ENCODE measurements around the gene PTPN20.

The PTPN20 gene

DNA sequence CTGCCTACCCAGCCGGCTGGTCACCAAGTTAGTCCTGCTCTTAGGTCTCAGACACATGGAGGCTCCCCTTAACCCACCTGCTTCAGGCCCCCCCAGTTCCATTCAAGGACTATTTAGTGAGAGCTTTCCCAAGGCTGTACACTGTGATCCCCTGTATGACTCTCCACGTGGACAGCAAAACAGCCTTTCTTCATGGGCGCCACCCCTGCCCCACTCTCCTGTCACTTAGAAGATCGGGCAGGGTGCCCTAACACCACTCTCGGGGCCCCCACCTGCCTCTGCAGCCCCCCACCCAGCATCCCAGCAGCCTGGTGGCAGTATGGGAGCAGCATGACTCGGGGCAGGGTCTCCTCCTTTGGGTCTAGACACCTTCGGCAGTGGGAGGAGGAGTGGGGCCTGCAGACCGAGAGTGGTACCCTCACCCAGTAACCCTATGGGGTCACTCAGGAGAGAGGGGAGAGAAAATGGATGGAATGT, 116.6 kb downstream of the PTPN20 start:
- peaks cover 0 to 12% of the 10 kb centered on the region in 2 donors for H3K27me3 Mint-ChIP-seq
- peaks cover 0 to 4% of the 10 kb centered on the region in 2 donors for H3K4me1 Mint-ChIP-seq (ENCODE audit: low read depth in 2 of 2)
- H3K36me3 Mint-ChIP-seq (ENCODE audit: insufficient read depth), result peaks cover 4% of the 10 kb centered on the region
- DNase-seq, result no peak
- no peak for ATAC-seq (replicated peaks)
- H3K9me3 Mint-ChIP-seq, result no peaks in the 10 kb centered on the region
- H3K27ac Mint-ChIP-seq, result no peak overlapping the region
- no peak overlapping the region for H3K4me3 Mint-ChIP-seq

DNA sequence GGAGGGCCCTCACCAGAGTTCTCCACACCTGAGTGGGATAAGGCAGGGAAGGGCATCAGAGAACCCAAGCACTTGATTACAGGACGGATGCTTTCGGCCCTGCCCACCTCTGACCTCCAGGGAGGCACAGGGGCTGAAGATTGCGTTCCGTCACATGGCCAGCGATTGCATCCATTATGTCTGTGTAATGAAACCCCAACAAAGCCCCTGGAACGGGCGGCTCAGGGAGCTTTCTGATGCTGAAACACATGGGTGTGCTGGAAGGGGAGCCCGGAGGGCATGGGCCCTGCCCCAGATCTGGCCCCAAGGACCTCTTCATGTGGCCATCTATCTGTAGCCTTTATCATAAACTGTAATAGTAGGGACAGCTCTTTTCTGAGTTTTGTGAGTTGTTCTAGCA, 117.2 kb downstream of the PTPN20 start:
- Mint-ChIP-seq H3K36me3 (ENCODE audit: insufficient read depth) (peaks cover 4% of the 10 kb centered on the region), H3K4me3 (no peak overlapping the region), H3K27me3 (peaks cover 0 to 19% of the 10 kb centered on the region in 2 donors), H3K4me1 (ENCODE audit: low read depth in 2 of 2) (peaks cover 0 to 4% of the 10 kb centered on the region in 2 donors), H3K9me3 (no peaks in the 10 kb centered on the region), H3K27ac (no peak overlapping the region)
- no peak for ATAC-seq (replicated peaks)
- no peak for DNase-seq

DNA sequence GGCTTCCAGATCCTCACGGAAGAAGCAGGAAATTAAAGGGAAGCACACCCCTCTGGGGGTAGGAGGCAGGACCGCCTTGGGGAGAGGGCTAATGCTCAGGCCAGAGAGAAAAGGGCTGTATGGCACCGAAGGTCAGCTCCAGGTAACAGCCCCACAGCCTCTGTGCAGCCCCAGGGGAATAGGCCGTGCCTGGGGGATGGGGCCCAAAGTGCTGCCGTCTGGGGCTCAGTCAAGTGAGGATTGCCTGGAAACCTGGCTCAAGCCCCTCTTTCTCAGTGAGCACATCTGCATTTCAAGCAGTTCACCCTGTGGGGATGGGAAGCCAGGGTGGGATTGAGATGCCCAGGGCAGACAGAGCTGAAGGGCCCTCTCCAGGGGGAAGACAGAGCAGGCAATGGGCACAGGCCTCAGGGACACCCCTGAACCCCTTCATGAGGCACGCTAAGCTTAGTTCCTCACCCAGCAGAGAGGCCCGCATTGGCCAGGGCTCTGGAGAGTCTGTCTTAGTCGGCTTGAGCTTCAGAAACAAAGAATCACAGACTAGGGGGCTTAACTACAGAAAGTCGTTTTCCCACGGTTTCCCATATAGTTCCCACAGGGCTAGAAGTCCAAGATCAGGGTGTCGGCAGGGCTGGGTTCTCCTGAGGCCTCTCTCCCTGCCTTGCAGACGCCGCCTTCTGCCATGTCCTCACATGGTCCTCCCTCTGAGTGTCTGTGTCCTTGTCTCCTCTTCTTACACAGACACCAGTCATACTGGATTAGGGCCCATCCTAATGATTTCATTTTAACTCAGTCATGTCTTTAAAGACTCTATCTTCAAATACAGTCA, 118.2 kb downstream of the PTPN20 start:
- Mint-ChIP-seq H3K36me3 (ENCODE audit: insufficient read depth) (peaks cover 4% of the 10 kb centered on the region), H3K27ac (no peak overlapping the region)

DNA sequence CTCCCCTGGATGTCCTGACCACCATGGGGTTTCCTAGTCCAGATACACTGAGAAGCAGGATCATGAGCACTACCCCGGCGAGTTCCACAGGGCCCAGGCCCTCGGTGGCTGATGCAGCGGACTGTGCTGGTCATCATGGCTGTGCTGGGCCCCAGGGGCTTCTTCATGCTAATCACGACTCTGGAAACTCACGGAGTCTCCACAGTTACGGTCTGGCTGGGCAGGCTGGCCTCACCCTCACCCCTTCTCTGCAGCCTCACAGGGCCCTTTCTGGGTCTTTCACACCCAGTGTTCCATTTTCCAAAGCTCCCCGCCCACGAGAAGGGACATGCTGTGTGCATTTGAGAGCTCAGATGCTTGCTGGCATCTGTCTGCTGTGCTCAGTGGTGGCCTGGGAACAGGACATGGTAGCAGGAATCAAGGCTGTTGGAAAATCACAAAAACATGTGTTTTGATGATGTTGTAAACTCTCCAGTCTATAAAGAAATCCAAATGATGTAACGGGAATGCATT, 119.0 kb downstream of the PTPN20 start:
- H3K36me3 Mint-ChIP-seq (ENCODE audit: insufficient read depth), result peaks cover 4% of the 10 kb centered on the region
- H3K27ac Mint-ChIP-seq, result no peak overlapping the region
- H3K4me3 Mint-ChIP-seq, result no peak overlapping the region
- ATAC-seq (replicated peaks), result no peak
- H3K9me3 Mint-ChIP-seq, result no peaks in the 10 kb centered on the region
- DNase-seq, result no peak
- H3K4me1 Mint-ChIP-seq (ENCODE audit: low read depth in 2 of 2), result no peaks in the 10 kb centered on the region
- peaks cover 0 to 20% of the 10 kb centered on the region in 2 donors for H3K27me3 Mint-ChIP-seq

More for the DNA sequence above, 118.2 kb downstream of the PTPN20 start:
- ATAC-seq (replicated peaks), result no peak
- Mint-ChIP-seq H3K4me1 (ENCODE audit: low read depth in 2 of 2) (no peaks in the 10 kb centered on the region), H3K27me3 (peaks cover 0 to 20% of the 10 kb centered on the region in 2 donors), H3K4me3 (no peak overlapping the region), H3K9me3 (no peaks in the 10 kb centered on the region)
- DNase-seq, result no peak

DNA sequence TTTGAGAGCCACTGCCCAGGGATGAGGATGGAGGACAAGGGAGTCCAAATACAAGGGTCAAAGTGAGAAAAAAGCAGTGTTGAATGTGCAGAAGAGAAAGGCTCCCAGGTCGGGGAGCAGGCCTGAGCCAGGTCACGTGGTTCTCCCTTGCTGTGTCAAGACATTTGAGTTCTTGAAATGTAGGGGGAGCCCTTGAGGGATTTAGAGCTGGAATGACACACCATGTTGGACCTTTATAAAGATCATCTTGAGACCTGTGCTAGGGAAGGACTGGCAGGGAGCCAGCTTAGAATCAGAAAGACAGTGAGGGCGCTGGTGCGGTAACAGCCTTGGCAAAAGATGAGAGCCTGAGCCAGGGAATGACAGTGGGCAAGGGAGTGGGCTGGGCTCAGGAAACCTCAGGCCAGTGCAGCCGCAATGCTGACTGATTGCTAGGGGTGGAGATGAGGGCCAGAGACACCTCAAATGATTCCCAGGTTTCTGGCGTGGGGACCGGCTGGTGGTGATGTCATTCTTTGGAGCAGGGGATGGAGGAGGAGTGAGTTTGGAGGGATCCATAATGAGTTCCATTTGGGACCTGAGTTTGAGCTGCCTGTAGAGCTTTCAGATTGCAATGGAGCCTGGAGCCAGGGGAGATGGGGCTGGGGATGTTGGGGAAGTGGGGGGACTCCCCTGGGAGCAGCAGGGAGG, 120.1 kb downstream of the PTPN20 start:
- DNase-seq, result no peak

DNA sequence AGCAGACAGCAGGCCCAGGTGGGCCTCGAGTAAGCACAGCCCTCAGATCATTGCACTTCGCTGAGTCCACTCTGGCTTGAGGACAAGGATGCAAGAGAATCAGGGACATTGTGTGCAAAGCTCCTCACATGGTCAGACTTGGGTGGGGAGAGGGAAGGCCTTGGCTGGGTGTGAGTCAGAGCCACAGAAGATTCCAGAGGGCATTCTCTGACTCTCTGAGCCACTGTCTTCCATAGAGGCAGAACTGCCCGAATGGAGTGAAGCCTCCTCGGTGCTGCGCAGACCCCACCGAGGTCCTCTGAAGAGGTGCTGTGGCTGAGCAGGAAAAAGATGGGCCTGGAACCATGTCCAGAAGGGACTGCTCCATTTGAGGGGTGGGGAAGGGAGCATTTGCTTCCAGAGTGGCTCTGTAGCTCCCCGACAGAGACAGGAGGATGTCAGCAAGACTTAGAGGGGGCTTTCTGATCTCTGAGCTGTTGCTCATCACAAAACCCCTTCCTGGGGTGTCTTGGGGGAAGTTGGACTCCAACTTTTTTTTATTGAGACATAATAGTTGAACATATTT, 120.8 kb downstream of the PTPN20 start:
- H3K27ac Mint-ChIP-seq, result no peak overlapping the region
- DNase-seq, result no peak
- no peak for ATAC-seq (replicated peaks)

More for the DNA sequence above, 120.1 kb downstream of the PTPN20 start:
- no peak for ATAC-seq (replicated peaks)
- no peaks in the 10 kb centered on the region for H3K9me3 Mint-ChIP-seq
- H3K36me3 Mint-ChIP-seq (ENCODE audit: insufficient read depth), result peaks cover 4% of the 10 kb centered on the region
- no peaks in the 10 kb centered on the region for H3K4me1 Mint-ChIP-seq (ENCODE audit: low read depth in 2 of 2)
- H3K27me3 Mint-ChIP-seq, result peaks cover 0 to 20% of the 10 kb centered on the region in 2 donors
- peak overlapping the region in 1 of 2 donors; percentile 44 for H3K27ac Mint-ChIP-seq
- no peak overlapping the region for H3K4me3 Mint-ChIP-seq

DNA sequence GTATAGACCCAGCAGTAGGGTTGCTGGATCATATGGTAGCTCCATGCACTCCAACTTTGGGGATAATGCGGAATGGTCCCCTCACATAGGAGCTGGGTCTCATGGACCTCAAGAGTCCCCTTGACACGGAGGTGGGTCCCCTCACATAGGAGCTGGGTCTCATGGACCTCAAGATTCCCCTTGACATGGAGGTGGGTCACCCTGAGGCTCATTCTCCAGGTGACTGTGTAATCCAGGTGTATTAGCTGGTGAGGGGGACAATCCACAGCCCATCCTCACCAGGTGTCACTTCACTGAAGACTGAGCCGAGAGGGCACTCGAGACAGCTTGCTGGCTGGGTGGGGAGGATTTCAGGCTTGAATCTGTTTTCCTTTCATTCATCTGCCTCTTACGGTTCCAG, 121.9 kb downstream of the PTPN20 start:
- no peak for ATAC-seq (replicated peaks)
- no peak for DNase-seq
- no peak overlapping the region for H3K27ac Mint-ChIP-seq
- no peaks in the 10 kb centered on the region for H3K9me3 Mint-ChIP-seq
- H3K4me1 Mint-ChIP-seq (ENCODE audit: low read depth in 2 of 2), result no peaks in the 10 kb centered on the region
- peaks cover 0 to 20% of the 10 kb centered on the region in 2 donors for H3K27me3 Mint-ChIP-seq
- peaks cover 4% of the 10 kb centered on the region for H3K36me3 Mint-ChIP-seq (ENCODE audit: insufficient read depth)
- H3K4me3 Mint-ChIP-seq, result no peak overlapping the region

More for the DNA sequence above, 120.8 kb downstream of the PTPN20 start:
- Mint-ChIP-seq H3K4me1 (ENCODE audit: low read depth in 2 of 2) (no peaks in the 10 kb centered on the region), H3K9me3 (no peaks in the 10 kb centered on the region), H3K4me3 (no peak overlapping the region), H3K27me3 (peaks cover 0 to 20% of the 10 kb centered on the region in 2 donors), H3K36me3 (ENCODE audit: insufficient read depth) (peaks cover 4% of the 10 kb centered on the region)

DNA sequence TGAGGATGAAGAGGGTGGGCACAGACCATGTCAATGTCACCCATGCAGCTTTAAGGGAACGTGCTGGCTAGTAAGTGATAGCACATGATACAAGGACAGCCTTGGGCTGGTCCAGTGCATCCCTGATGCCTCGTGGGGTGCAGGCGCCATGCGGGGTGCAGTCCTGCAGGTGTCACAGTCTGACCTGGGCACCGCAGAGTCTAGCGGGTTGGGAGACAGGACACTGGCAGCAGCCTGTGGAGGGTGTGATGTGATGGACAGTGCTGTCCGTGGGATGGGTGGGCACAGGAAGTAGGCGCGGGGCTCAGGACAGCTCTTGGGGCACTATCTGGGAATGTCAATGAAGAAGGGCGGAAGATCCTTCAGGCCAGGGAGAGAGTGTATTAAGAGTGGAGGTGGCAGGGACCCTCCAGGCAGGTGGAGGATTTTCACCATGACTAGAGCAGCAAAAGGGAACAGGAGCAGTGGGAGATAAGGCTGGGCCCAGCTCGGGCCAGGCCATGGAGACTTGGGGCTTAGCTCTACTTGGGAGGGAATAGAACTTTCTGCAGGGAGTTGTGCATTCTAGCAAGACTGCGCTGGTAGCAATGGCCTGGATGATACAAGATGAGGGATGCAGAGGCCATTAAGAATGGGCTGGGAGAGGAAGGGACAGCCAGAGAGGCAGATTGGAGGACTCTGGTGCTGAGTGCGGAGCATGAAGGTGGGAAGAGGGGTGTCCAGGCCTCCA, 122.5 kb downstream of the PTPN20 start:
- Mint-ChIP-seq H3K27ac (no peak overlapping the region), H3K4me1 (ENCODE audit: low read depth in 2 of 2) (no peaks in the 10 kb centered on the region), H3K4me3 (no peak overlapping the region), H3K27me3 (peaks cover 0 to 20% of the 10 kb centered on the region in 2 donors), H3K36me3 (ENCODE audit: insufficient read depth) (peaks cover 4% of the 10 kb centered on the region), H3K9me3 (no peaks in the 10 kb centered on the region)
- no peak for DNase-seq
- no peak for ATAC-seq (replicated peaks)

DNA sequence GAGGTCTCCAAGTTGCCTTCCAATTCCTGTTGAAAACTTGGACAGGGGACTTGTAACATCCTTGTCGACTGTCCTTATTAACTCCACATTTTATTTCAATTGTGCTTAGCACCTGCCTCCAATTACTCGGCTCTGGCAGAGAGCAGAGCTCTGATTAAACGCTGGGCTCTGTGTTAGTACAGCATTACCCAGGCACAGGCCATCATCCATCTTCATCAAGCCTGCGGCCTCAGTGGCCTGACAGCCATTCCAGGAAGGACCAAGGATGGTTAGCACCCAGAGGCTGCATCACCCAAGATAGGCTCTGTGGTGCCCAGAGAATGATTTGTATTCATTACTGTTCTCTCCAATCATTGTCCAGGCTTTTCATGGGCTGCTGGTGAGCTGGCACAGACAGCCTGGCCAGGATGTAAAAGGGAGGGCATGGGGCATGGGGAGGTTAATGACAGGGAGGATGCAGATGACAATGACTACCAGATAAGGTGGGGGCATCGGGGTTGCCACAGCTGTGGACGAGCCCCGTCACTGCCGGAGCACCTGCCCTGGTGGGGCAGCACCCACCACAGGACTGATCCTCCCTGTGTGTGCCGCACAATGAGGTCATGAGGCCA, 123.3 kb downstream of the PTPN20 start:
- peaks cover 4% of the 10 kb centered on the region for H3K36me3 Mint-ChIP-seq (ENCODE audit: insufficient read depth)
- no peak for ATAC-seq (replicated peaks)
- no peaks in the 10 kb centered on the region for H3K9me3 Mint-ChIP-seq
- no peak for DNase-seq
- H3K27ac Mint-ChIP-seq, result no peak overlapping the region
- H3K27me3 Mint-ChIP-seq, result peaks cover 0 to 20% of the 10 kb centered on the region in 2 donors
- no peak overlapping the region for H3K4me3 Mint-ChIP-seq
- no peaks in the 10 kb centered on the region for H3K4me1 Mint-ChIP-seq (ENCODE audit: low read depth in 2 of 2)

DNA sequence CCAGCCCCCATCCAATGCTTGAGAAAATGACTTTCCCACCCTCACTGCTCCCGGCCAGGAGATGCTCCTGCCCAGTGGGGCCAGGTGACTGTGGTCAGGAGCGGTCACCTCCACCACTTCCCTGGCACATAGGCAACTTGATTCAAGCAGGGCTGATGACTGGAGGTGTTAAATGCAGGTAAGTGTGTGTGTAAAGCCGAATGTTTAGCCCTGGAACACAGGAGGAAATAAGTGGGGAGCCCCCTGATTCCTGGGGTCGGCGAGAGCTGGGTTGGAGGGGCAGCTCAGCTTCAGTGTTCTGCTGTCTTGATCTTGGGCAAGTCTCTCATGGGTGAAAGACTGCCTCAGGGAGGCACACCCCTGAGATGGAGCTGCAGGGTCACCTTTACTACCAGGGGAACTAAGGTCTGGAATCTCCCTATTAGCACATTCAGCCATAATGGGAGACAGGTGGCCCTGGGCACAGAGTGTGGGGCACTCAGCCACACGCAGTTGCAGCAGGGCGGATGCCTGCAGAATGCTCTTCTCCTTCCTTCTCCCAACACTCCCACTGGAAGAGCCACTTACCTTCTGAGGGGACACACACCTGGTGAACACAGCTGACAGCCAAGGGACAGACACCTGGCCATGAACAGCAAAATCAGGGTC, 124.1 kb downstream of the PTPN20 start:
- Mint-ChIP-seq H3K27ac (no peak overlapping the region), H3K27me3 (peaks cover 0 to 20% of the 10 kb centered on the region in 2 donors), H3K9me3 (no peaks in the 10 kb centered on the region), H3K4me3 (no peak overlapping the region), H3K36me3 (ENCODE audit: insufficient read depth) (peaks cover 4% of the 10 kb centered on the region), H3K4me1 (ENCODE audit: low read depth in 2 of 2) (no peaks in the 10 kb centered on the region)
- ATAC-seq (replicated peaks) (no peak), DNase-seq (no peak)

DNA sequence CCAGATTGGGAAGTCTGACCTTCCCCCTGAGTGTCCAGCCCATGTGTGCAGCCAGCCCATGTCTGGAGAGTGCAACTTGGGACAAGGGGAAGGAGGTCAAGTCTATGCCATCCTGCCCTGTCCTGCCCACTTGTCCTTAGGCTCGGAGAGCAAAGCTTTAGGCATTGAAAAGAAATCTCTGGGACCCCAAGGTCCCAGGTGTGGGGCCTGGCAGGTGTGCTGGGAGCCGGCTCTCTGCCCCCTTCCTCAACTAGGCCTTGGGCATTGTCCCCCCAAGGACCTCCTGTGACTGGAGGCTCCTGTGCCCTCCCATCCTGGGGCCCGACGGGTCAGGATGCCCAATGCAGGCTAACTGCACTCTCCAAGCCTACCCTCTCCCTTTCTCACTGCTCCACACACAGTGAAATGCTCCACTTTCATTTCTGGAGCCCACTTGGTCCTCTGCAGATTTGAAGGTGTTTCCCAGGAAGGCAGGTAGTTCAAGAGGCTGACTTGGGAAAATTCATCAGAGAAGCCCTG, 124.7 kb downstream of the PTPN20 start:
- Mint-ChIP-seq H3K4me1 (ENCODE audit: low read depth in 2 of 2) (no peaks in the 10 kb centered on the region), H3K27ac (no peak overlapping the region), H3K4me3 (no peak overlapping the region), H3K36me3 (ENCODE audit: insufficient read depth) (peaks cover 4% of the 10 kb centered on the region), H3K27me3 (peaks cover 0 to 17% of the 10 kb centered on the region in 2 donors), H3K9me3 (no peaks in the 10 kb centered on the region)
- DNase-seq, result no peak
- ATAC-seq (replicated peaks), result no peak

DNA sequence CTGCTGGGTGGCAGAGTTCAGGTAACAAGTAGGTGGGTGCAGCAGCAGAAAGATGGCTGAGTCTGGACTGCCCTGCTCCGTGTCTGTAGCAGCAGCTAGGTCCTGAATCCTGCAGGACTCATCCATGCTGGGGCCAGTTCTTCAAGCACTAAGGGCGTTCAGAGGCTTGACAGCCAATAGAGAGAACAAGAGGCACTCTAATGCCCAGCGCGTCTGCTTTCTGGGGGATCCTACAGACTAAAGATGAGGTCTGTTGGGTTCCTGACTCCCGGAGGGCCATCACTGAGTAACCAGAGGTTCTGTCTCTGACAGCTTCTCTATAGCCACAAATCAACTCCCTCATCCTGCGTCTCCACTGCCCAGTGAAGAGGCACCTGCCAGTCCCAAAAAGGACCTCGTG, 125.5 kb downstream of the PTPN20 start:
- Mint-ChIP-seq H3K27ac (no peak overlapping the region), H3K27me3 (peaks cover 0 to 8% of the 10 kb centered on the region in 2 donors), H3K9me3 (no peaks in the 10 kb centered on the region), H3K4me3 (no peak overlapping the region), H3K36me3 (ENCODE audit: insufficient read depth) (no peaks in the 10 kb centered on the region), H3K4me1 (ENCODE audit: low read depth in 2 of 2) (no peaks in the 10 kb centered on the region)
- no peak for DNase-seq
- no peak for ATAC-seq (replicated peaks)

Data from effector memory CD8-positive, alpha-beta T cell (primary cell).